HCT116 (cell line): ENCODE measurements around the gene ZNF160.

Experiments used
- POLR2AphosphoS5 ChIP-seq: IDR thresholded peaks from 2 replicates; pipeline ENCODE4 v1.6.1; 2011; ENCODE audit warnings: mild to moderate bottlenecking, low read depth, low read length, moderate library complexity
- TF ChIP-seq, protein P1 (sequence below), 3 experiments: fragments of 200-600 bp in 1 of 3; sonication (generic) in 1 of 3; IDR thresholded peaks in 2 of 3; conservative IDR thresholded peaks in 1 of 3; 2 replicates each; pipeline ENCODE4 v1.5.1; 2012 to 2017; ENCODE audit warnings: low read depth in 2 of 3, low read length in 2 of 3, antibody characterized with exemption in 1 of 3, borderline replicate concordance in 1 of 3, control low read depth in 1 of 3, mild to moderate bottlenecking in 1 of 3, mixed read lengths in 1 of 3, mixed run types in 1 of 3, moderate library complexity in 1 of 3; ENCODE audit not compliant: insufficient read depth in 1 of 3

DNA sequence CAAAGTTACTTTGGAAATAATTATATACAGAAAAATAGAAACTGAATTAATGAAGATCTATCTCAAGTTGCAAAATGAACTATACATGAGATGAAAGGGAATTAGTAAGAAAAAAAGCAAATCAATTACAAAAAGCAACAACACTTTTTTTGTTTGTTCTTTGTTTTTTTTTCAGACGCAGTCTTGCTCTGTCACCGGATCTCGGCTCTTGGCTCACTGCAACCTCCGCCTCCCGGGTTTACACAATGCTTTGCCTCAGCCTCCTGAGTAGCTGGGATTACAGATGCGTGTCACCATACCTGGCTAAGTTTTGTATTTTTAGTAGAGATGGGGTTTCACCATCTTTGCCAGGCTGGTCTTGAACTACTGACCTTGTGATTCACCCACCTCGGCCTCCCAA lies 27.3 kb upstream of the ZNF160 start:
- TF ChIP-seq POLR2AphosphoS5: no peak
- TF ChIP-seq, protein P1, sequence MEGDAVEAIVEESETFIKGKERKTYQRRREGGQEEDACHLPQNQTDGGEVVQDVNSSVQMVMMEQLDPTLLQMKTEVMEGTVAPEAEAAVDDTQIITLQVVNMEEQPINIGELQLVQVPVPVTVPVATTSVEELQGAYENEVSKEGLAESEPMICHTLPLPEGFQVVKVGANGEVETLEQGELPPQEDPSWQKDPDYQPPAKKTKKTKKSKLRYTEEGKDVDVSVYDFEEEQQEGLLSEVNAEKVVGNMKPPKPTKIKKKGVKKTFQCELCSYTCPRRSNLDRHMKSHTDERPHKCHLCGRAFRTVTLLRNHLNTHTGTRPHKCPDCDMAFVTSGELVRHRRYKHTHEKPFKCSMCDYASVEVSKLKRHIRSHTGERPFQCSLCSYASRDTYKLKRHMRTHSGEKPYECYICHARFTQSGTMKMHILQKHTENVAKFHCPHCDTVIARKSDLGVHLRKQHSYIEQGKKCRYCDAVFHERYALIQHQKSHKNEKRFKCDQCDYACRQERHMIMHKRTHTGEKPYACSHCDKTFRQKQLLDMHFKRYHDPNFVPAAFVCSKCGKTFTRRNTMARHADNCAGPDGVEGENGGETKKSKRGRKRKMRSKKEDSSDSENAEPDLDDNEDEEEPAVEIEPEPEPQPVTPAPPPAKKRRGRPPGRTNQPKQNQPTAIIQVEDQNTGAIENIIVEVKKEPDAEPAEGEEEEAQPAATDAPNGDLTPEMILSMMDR (IDR thresholded peaks at IDR 0.05 in 2 of 3, conservative IDR thresholded peaks at IDR 0.05 in 1 of 3; ENCODE audit: borderline replicate concordance in 1 of 3, insufficient read depth in 1 of 3, low read depth in 2 of 3, low read length in 2 of 3): no peak
